ENCODE results near the gene SERAC1. TPM values are rescaled to one million over a fixed set of nuclear protein-coding genes. Genes with fewer than 3 reads are reported as not detected.
A peak's percentile ranks its signal among the peaks of the same experiment; 100 is the strongest.

The SERAC1 gene
- total RNA-seq, 1 experiment from 2014 or later = 7.6 TPM

DNA sequence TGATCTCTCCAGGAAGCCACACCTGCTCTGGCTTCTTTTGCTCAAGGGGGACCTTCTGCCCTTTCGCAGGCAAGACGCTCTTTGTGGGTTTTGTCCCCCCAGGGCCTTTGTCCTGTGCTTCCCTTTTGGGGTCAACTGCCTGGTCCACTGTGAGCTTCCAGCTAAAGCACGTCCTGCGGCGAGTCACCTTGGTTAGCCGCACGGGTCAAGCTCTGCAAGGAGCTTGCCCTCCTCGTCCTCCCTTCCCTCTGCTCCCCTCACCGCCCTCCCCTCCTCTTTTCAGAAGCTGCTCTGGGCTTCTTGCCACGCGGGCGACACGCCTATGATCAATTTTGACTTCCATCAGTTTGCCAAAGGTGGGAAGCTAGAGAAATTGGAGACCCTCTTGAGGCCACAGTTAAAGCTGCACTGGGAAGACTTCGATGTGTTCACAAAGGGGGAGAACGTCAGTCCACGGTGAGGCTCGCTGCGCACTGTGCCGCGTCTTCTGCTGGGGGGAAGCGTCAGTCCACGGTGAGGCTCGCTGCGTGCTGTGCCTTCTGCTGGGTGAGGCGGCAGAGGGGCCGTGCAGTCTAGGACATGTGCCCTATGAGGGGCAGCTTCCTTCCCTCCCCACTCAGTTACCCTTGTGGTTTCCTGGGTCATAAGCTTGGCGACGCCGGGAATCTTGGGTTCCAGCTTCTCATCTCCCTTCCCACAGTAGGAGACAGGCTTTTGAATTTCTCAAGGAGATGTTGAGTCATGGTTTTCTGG, 106.2 kb downstream of the SERAC1 start:
- H3K56ac ChIP-seq (ENCODE audit: insufficient read length, low read depth, low read length) = no peak overlapping the region
- H2BK120ac ChIP-seq (ENCODE audit: low read depth, low read length, poor library complexity, severe bottlenecking) = no peak overlapping the region
- no peaks in the 10 kb centered on the region for H4K20me1 ChIP-seq (ENCODE audit: control insufficient read depth, insufficient read depth, insufficient read length)
- H4K5ac ChIP-seq (ENCODE audit: insufficient read length, low read depth, low read length) = no peak overlapping the region
- H2AFZ ChIP-seq (ENCODE audit: low read length) = no peak overlapping the region
- no peaks in the 10 kb centered on the region for H3K79me2 ChIP-seq (ENCODE audit: insufficient read depth, low read length)
- peaks cover 0 to 25% (median 9%) of the 10 kb centered on the region in 3 experiments; a peak in 5 of 7 replicates for H3K36me3 Mint-ChIP-seq (ENCODE audit: insufficient read depth in 1 of 3, low read depth in 3 of 3)
- H3K4me1 Mint-ChIP-seq = peaks cover 5 to 6% of the 10 kb centered on the region in 2 experiments; a peak in 3 of 4 replicates
- no peak overlapping the region for H2BK5ac ChIP-seq (ENCODE audit: insufficient read length, low read length)
- H4K8ac ChIP-seq (replicated peaks; ENCODE audit: insufficient read length, low read depth, low read length) = no peak overlapping the region
- no peak overlapping the region for H3K23ac ChIP-seq (ENCODE audit: insufficient read length, low read depth, low read length)
- no peak overlapping the region for H3T11ph ChIP-seq (ENCODE audit: low read length)
- TF ChIP-seq, protein P1, sequence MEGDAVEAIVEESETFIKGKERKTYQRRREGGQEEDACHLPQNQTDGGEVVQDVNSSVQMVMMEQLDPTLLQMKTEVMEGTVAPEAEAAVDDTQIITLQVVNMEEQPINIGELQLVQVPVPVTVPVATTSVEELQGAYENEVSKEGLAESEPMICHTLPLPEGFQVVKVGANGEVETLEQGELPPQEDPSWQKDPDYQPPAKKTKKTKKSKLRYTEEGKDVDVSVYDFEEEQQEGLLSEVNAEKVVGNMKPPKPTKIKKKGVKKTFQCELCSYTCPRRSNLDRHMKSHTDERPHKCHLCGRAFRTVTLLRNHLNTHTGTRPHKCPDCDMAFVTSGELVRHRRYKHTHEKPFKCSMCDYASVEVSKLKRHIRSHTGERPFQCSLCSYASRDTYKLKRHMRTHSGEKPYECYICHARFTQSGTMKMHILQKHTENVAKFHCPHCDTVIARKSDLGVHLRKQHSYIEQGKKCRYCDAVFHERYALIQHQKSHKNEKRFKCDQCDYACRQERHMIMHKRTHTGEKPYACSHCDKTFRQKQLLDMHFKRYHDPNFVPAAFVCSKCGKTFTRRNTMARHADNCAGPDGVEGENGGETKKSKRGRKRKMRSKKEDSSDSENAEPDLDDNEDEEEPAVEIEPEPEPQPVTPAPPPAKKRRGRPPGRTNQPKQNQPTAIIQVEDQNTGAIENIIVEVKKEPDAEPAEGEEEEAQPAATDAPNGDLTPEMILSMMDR (conservative IDR thresholded peaks at IDR 0.05) = no peak
- peak overlapping the region in 1 of 3 experiments; percentile 61; a peak in 1 of 7 replicates for H3K27ac Mint-ChIP-seq
- no peaks in the 10 kb centered on the region for H3K27me3 Mint-ChIP-seq (ENCODE audit: low read depth)
- H2BK20ac ChIP-seq (ENCODE audit: low read depth, low read length, poor library complexity, severe bottlenecking) = no peak overlapping the region
- H3K27me3 ChIP-seq (ENCODE audit: insufficient read depth, low read length) = no peaks in the 10 kb centered on the region
- no peak overlapping the region for H4K91ac ChIP-seq (ENCODE audit: insufficient read length, low read depth, low read length)
- no peaks in the 10 kb centered on the region for H3K9me3 Mint-ChIP-seq
- no peak overlapping the region for H3K4me3 Mint-ChIP-seq
- H3K14ac ChIP-seq (ENCODE audit: insufficient read depth, low read length) = no peak overlapping the region; the same call in 1 of the 2 replicates
- no peaks in the 10 kb centered on the region for H3K79me1 ChIP-seq (ENCODE audit: insufficient read depth, low read depth, low read length, poor library complexity, severe bottlenecking)
- H3K4me1 ChIP-seq (ENCODE audit: insufficient read depth, low read length) = no peaks in the 10 kb centered on the region
- no peaks in the 10 kb centered on the region for H3K23me2 ChIP-seq (ENCODE audit: insufficient read length, low read depth, low read length, poor library complexity, severe bottlenecking)
- H2BK12ac ChIP-seq (ENCODE audit: insufficient read length, low read depth, low read length) = no peak overlapping the region
- DNase-seq = no peak
- no peak overlapping the region for H3K4me2 ChIP-seq (ENCODE audit: insufficient read depth, insufficient read length, low read length)
- no peaks in the 10 kb centered on the region for H3K9me3 ChIP-seq (ENCODE audit: control insufficient read depth, low read depth, low read length)
- no peak overlapping the region for H3K4ac ChIP-seq (ENCODE audit: low read depth, low read length)
- no peak overlapping the region for H2AK5ac ChIP-seq (ENCODE audit: insufficient read length, low read length)
- no peak overlapping the region for H3K27ac ChIP-seq (ENCODE audit: insufficient read length, low read depth, low read length)
- H2BK15ac ChIP-seq (ENCODE audit: low read depth, low read length) = no peak overlapping the region
- no peak overlapping the region for H3K9ac ChIP-seq (ENCODE audit: extremely low read depth, insufficient read length, low read length)
- no peak overlapping the region for H3K18ac ChIP-seq (ENCODE audit: insufficient read length, low read depth, low read length)
- no CpG with 5 or more reads among the region's 29 CpGs for WGBS (ENCODE audit: extremely low coverage, insufficient read length, low lambda C conversion rate)

Data from H9 (cell line).